ENCODE measurements around the gene LUZP2.

DNA sequence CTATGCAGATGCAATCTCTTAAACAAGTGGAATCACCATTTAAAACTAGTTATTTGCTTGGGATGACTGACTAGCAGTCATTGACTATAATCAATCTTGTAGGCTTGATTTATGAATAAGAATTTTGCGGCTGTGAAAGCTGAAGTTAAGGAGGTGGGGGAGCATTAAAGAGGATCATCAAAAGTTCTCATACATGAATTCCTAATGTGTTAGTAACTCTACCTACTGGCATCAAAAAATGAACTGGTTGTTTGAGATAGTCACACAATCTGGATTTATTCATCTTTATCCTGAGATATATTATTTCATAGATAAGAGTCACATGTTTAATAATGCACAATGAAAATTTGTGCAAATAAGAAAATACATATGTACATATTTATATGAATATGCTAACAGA lies 393.6 kb downstream of the LUZP2 start:
- TF ChIP-seq ETV6 (CRISPR knock-in tag; IDR thresholded peaks at IDR 0.05) (no peak), CTCF (IDR thresholded peaks at IDR 0.05) (no peak), FOXP1 (CRISPR knock-in tag; IDR thresholded peaks at IDR 0.05; ENCODE audit: borderline replicate concordance) (no peak), NR2C2 (CRISPR knock-in tag; IDR thresholded peaks at IDR 0.05) (no peak), USF2 (CRISPR knock-in tag; IDR thresholded peaks at IDR 0.05) (no peak), ZNF317 (CRISPR knock-in tag; IDR thresholded peaks at IDR 0.05; ENCODE audit: borderline replicate concordance, low read depth) (no peak), NFYB (CRISPR knock-in tag; conservative IDR thresholded peaks at IDR 0.05; ENCODE audit: low read depth) (no peak), PRDM15 (CRISPR knock-in tag; IDR thresholded peaks at IDR 0.05) (no peak)
- TF ChIP-seq, protein P1, sequence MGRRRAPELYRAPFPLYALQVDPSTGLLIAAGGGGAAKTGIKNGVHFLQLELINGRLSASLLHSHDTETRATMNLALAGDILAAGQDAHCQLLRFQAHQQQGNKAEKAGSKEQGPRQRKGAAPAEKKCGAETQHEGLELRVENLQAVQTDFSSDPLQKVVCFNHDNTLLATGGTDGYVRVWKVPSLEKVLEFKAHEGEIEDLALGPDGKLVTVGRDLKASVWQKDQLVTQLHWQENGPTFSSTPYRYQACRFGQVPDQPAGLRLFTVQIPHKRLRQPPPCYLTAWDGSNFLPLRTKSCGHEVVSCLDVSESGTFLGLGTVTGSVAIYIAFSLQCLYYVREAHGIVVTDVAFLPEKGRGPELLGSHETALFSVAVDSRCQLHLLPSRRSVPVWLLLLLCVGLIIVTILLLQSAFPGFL (CRISPR knock-in tag; IDR thresholded peaks at IDR 0.05; ENCODE audit: borderline replicate concordance), result no peak
- TF ChIP-seq, protein P2, sequence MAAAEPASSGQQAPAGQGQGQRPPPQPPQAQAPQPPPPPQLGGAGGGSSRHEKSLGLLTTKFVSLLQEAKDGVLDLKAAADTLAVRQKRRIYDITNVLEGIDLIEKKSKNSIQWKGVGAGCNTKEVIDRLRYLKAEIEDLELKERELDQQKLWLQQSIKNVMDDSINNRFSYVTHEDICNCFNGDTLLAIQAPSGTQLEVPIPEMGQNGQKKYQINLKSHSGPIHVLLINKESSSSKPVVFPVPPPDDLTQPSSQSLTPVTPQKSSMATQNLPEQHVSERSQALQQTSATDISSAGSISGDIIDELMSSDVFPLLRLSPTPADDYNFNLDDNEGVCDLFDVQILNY (CRISPR knock-in tag; IDR thresholded peaks at IDR 0.05), result no peak
